GM21723 (cell line): ENCODE data around the gene UNK.
"Not testable (repeated sequence)": the region's sequence is repeated elsewhere in the genome, so short reads cannot be mapped to it uniquely, and the experiment has no call there.

Experiments
- ATAC-seq: cut with Tn5 transposase; IDR thresholded peaks from one replicate; pipeline ENCODE4 v1.9.1; 2021; ENCODE audit warnings: mild to moderate bottlenecking, moderate library complexity; ENCODE audit not compliant: unreplicated experiment

UNK gene

GRCh38 chr17:75793460-75793859, 8.9 kb downstream of the UNK start:
- ATAC-seq = no peak

GRCh38 chr17:75795820-75796607, 11.4 kb downstream of the UNK start:
- ATAC-seq = no peak

- no peak for ATAC-seq
Measured at GRCh38 chr17:75799402-75799801, 14.8 kb downstream of the UNK start.

- no peak for ATAC-seq
Measured at GRCh38 chr17:75803883-75804282, 19.3 kb downstream of the UNK start.

- no peak for ATAC-seq
Measured at GRCh38 chr17:75806822-75807500, 22.4 kb downstream of the UNK start.

- ATAC-seq = no peak
Measured at GRCh38 chr17:75807861-75808260, 23.3 kb downstream of the UNK start.

- no peak for ATAC-seq
Measured at GRCh38 chr17:75808549-75808904, 23.9 kb downstream of the UNK start.

- ATAC-seq = no peak
Measured at GRCh38 chr17:75808905-75809621, 24.5 kb downstream of the UNK start.

- ATAC-seq = no peak
Measured at GRCh38 chr17:75809631-75810111, 25.1 kb downstream of the UNK start.

GRCh38 chr17:75810216-75810615, 25.6 kb downstream of the UNK start:
- ATAC-seq = no peak

- not testable (repeated sequence) for ATAC-seq
Measured at GRCh38 chr17:75810756-75811155, 26.1 kb downstream of the UNK start.

- no peak for ATAC-seq
Measured at GRCh38 chr17:75811174-75811573, 26.6 kb downstream of the UNK start.

GRCh38 chr17:75812096-75813013, 27.7 kb downstream of the UNK start:
- no peak for ATAC-seq

- ATAC-seq = no peak
Measured at GRCh38 chr17:75813081-75814020, 28.7 kb downstream of the UNK start.

GRCh38 chr17:75814021-75814395, 29.4 kb downstream of the UNK start:
- ATAC-seq = no peak

GRCh38 chr17:75814900-75815373, 30.3 kb downstream of the UNK start:
- no peak for ATAC-seq

GRCh38 chr17:75815399-75815798, 30.8 kb downstream of the UNK start:
- no peak for ATAC-seq

GRCh38 chr17:75816693-75817092, 32.1 kb downstream of the UNK start:
- ATAC-seq = no peak

GRCh38 chr17:75817571-75817970, 33.0 kb downstream of the UNK start:
- no peak for ATAC-seq
